Left ventricle myocardium inferior (tissue), 1 donor: ENCODE results near the gene ASCC1. TPM values are rescaled to one million over a fixed set of nuclear protein-coding genes. Genes with fewer than 3 reads are reported as not detected.

Source experiments
- DNase-seq: peaks from one replicate; pipeline ENCODE4 v3.0.0-alpha.2; 2020
- H3K27ac ChIP-seq: fragments of 200-600 bp; replicated peaks from 2 replicates; pipeline ENCODE4 v1.8.0; 2021
- H3K27me3 ChIP-seq: fragments of 200-600 bp; 2 replicates; pipeline ENCODE4 v1.8.0; 2021; ENCODE audit warnings: low read depth
- H3K36me3 ChIP-seq: fragments of 200-600 bp; 2 replicates; pipeline ENCODE4 v1.8.0; 2021
- H3K4me1 ChIP-seq: fragments of 200-600 bp; 2 replicates; pipeline ENCODE4 v1.8.0; 2021
- H3K4me3 ChIP-seq: fragments of 200-600 bp; 2 replicates; pipeline ENCODE4 v1.8.0; 2021; ENCODE audit warnings: mild to moderate bottlenecking, moderate library complexity
- H3K9me3 ChIP-seq: fragments of 200-600 bp; replicated peaks from 2 replicates; pipeline ENCODE4 v1.8.0; 2021
- CTCF ChIP-seq: fragments of 200-600 bp; IDR thresholded peaks from 2 replicates; pipeline ENCODE4 v1.8.0; 2021; ENCODE audit warnings: antibody characterized with exemption, mild to moderate bottlenecking, borderline replicate concordance
- intact Hi-C: fragments of 100-400 bp; cut with micrococcal nuclease; formaldehyde crosslinking; loops from one replicate; pipeline ENCODE4 v1.11.0; 2022
- total RNA-seq: library from RNA; stranded (reverse); fragmentation: NEBNext Ultra II Directional; extraction: Animal tissue kit (Norgen Biotek cat#: 25700); gene quantifications from one replicate; pipeline ENCODE4 v1.2.1, GENCODE V29; 2021
- donor health status: DM: no; HTN: yes; CAD: no; lungs with severe emphysema.

ASCC1 gene
- total RNA-seq, 1 donor from 2014 or later = 37.0 TPM

- H3K9me3 ChIP-seq = no peaks in the 10 kb centered on the region
- H3K27me3 ChIP-seq = peaks cover 19% of the 10 kb centered on the region
- no peak for TF ChIP-seq CTCF
- H3K36me3 ChIP-seq = no peaks in the 10 kb centered on the region
- DNase-seq = peak; percentile 50
- peak overlapping the region; percentile 89 for H3K27ac ChIP-seq
- H3K4me3 ChIP-seq = peak overlapping the region; percentile 71
- intact Hi-C loops = no loop called here
- H3K4me1 ChIP-seq = peaks cover 50% of the 10 kb centered on the region
Observed at GRCh38 chr10:72086466-72087391, 129.3 kb downstream of the ASCC1 start.

GRCh38 chr10:72085864-72086465 is 130.1 kb downstream of the ASCC1 start:
- TF ChIP-seq CTCF = no peak
- Histone ChIP-seq H3K27ac (peak overlapping the region; percentile 89), H3K36me3 (no peaks in the 10 kb centered on the region), H3K9me3 (no peaks in the 10 kb centered on the region), H3K4me3 (no peak overlapping the region), H3K27me3 (peaks cover 19% of the 10 kb centered on the region), H3K4me1 (peaks cover 50% of the 10 kb centered on the region)
- DNase-seq = no peak
- intact Hi-C loops = no loop called here

- H3K36me3 ChIP-seq = no peaks in the 10 kb centered on the region
- peaks cover 50% of the 10 kb centered on the region for H3K4me1 ChIP-seq
- H3K9me3 ChIP-seq = no peaks in the 10 kb centered on the region
- no peak for DNase-seq
- no peak overlapping the region for H3K27ac ChIP-seq
- H3K4me3 ChIP-seq = no peak overlapping the region
- no peak for TF ChIP-seq CTCF
- peaks cover 19% of the 10 kb centered on the region for H3K27me3 ChIP-seq
- intact Hi-C loops = no loop called here
Observed at GRCh38 chr10:72085166-72085565, 130.9 kb downstream of the ASCC1 start.

GRCh38 chr10:72083790-72084459 is 132.2 kb downstream of the ASCC1 start:
- Histone ChIP-seq H3K27me3 (peaks cover 18% of the 10 kb centered on the region), H3K27ac (no peak overlapping the region), H3K4me1 (peaks cover 40% of the 10 kb centered on the region), H3K36me3 (no peaks in the 10 kb centered on the region), H3K4me3 (no peak overlapping the region), H3K9me3 (no peaks in the 10 kb centered on the region)
- DNase-seq = no peak
- intact Hi-C loops = no loop called here
- no peak for TF ChIP-seq CTCF
